ENCODE results near the gene FRMD4A.

GRCh38 chr10:13758756-13759155 lies 572.0 kb downstream of the FRMD4A start:
- no peak for TF ChIP-seq EZH2 (IDR thresholded peaks at IDR 0.05)
- no peak for TF ChIP-seq CTCF (IDR thresholded peaks at IDR 0.05)
- TF ChIP-seq EZH2phosphoT487 (IDR thresholded peaks at IDR 0.05): no peak

Data from neural progenitor cell (in vitro differentiated cells).